ACHN (cell line): ENCODE data around the gene GALNT9.
"Not testable (repeated sequence)": the region's sequence is repeated elsewhere in the genome, so short reads cannot be mapped to it uniquely, and the experiment has no call there.

Experiments
- DNase-seq: peaks from one replicate; pipeline ENCODE4 v3.0.0-alpha.2; 2015
- in situ Hi-C: cut with HindIII; loops from 2 replicates; pipeline ENCODE4 v1.10.0; 2017; ENCODE audit warnings: low sequenced_read_pairs, low pct_ligation_motif_present, low pct_unique_long_range_greater_than_20kb

GALNT9 gene

GRCh38 chr12:132251310-132251709, 78.1 kb downstream of the GALNT9 start:
- in situ Hi-C loops: no loop called here
- no peak for DNase-seq

- in situ Hi-C loops: no loop called here
- no peak for DNase-seq
These were observed 78.7 kb downstream of the GALNT9 start for GRCh38 chr12:132250707-132251106.

- in situ Hi-C loops: no loop called here
These were observed 79.5 kb downstream of the GALNT9 start for GRCh38 chr12:132249689-132250478.

DNA sequence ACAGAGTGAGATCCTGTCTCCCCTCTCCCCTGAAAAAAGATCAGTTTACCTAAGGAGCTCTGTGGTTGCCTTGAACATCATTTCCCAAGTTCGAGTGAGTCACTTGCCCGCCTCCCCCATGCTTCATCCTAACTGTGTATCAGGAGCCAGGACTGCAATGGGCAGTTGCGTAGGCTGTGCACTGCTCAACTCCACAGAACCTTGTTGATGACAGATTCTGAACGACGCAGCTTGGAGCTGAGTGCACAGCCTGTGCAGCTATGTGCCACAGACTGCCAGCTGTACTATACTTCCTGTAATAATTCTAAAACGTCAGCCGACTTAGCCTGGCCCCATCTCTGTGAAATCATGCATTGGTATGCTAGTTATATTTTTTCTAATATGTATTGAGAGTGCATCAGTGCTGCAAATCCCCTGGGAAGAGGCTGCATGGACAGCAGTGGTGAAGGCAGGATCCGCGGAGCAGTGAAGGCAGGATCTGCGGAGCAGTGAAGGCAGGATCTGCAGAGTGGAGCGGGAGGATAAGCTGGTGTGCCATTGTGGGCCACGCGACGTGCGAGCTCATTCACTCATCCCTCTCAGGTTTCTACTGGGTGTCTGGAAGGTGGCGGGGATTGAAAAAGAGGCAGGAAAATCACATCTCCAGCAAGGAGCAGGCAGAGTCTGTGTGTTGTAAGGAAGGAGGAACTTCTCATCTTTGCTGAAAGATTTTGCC, 80.8 kb downstream of the GALNT9 start:
- in situ Hi-C loops: no loop called here
- DNase-seq: no peak

More at GRCh38 chr12:132249689-132250478, 79.5 kb downstream of the GALNT9 start:
- DNase-seq: no peak

DNA sequence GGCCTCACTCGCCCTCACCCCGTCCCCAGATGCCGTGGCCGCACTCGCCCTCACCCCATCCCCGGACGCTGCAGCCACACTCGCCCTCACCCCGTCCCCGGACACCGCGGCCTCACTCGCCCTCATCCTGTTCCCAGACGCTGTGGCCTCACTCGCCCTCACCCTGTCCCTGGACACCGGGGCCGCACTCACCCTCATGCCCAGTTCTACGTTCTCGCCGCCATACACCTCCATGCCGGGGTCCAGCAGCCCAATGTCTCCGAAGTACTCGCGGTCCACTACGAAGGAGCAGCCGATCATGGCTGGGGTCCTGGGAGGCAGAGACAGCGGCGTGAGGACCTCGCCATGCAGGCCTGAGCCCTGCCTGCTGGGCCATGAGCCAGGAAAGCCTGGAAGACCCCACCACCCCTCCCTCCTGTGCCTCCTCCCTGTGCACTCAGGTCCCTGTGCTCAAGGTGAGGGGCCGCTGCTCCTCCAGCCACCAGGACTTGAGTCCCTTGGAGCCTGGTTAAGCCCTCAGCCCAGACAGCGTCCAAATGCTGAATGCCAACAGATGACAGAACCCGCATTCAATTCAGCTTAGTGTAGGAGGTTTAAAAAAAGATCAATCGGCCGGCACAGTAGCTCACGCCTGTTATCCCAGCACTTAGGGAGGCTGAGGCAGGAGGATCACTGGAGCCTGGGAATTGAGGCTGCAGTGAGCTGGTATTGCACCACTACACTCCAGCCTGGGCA, 81.5 kb downstream of the GALNT9 start:
- in situ Hi-C loops: no loop called here
- DNase-seq: no peak

DNA sequence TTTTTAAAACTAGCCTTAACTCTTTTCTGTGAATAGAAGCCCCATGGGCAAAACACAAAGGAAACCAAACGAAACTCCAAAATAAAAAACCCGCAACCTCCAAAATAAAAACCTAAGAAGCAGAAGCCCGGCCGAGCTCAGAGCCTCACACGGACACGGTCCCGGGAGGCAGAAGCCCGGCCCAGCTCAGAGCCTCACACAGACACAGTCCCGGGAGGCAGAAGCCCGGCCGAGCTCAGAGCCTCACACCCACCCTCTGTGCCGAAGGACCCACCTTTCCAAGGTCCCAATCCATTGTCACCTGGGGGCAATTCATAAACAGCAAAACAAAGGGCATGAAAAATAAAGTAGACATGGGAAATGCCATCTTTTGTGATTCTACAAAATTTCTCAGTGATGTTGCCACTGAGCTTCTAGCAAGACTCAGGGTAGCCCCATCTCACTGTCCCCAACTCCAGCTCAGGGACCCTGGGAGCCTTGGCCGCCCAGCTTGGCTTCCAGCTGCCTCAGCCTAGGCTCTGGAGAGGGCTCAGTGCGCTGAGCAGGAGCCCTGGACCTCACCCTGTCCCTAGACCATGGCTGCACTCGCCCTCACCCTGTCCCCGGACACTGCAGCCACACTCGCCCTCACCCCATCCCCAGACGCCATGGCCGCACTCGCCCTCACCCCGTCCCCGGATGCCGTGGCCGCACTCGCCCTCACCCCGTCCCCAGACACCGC, 82.2 kb downstream of the GALNT9 start:
- in situ Hi-C loops: no loop called here

DNA sequence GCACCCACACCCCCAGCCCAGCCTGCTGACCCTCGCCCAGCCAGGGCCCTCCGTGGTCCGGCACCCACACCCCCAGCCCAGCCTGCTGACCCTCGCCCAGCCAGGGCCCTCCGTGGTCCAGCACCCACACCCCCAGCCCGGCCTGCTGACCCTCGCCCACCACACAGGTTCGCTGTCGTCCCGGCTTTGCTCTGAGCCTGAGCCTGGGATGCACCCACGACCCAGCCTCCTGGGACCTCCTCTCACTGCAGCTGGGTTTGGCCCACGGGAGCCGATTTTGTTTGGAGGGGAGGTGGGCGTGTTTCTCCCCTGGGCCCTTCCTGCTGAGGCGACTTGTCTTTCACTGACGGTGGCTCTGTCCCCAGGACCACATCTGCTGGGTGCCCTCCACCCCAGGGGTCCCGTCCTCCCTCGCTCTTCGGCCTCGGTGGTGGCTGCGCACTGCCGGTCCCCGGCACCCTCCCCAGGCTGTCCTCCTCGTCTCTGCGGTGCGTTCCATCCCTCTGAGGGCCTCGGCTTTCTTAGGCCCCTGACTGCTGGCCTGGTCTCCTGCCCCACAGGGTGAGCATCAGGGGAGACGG, 83.8 kb downstream of the GALNT9 start:
- in situ Hi-C loops: no loop called here
- no peak for DNase-seq

More for the DNA sequence above, 82.2 kb downstream of the GALNT9 start:
- no peak for DNase-seq

DNA sequence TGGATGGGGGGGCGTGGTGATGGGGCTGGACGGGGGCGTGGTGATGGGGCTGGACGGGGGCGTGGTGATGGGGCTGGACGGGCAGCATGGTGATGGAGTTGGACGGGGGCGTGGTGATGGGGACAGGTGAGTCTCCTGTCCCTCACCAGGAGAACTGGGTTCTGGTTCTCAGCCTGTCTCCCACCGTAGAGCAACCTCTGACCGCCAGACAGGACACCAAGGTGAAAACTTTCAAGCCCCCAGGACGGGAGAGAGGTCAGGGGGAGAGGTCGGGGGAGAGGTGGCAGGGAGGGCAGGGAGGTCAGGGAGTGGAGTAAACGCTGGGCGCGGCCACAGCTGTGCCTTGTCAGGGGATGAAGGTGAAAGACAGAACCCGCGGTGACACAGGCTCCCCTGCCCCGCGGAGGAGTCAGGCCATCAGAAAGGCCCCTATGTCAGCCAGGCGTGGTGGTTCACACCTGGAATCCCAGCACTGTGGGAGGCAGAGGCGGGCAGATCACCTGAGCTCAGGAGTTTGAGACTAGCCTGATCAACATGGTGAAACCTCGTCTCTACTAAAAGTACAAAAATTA, 84.6 kb downstream of the GALNT9 start:
- DNase-seq: no peak
- in situ Hi-C loops: no loop called here

DNA sequence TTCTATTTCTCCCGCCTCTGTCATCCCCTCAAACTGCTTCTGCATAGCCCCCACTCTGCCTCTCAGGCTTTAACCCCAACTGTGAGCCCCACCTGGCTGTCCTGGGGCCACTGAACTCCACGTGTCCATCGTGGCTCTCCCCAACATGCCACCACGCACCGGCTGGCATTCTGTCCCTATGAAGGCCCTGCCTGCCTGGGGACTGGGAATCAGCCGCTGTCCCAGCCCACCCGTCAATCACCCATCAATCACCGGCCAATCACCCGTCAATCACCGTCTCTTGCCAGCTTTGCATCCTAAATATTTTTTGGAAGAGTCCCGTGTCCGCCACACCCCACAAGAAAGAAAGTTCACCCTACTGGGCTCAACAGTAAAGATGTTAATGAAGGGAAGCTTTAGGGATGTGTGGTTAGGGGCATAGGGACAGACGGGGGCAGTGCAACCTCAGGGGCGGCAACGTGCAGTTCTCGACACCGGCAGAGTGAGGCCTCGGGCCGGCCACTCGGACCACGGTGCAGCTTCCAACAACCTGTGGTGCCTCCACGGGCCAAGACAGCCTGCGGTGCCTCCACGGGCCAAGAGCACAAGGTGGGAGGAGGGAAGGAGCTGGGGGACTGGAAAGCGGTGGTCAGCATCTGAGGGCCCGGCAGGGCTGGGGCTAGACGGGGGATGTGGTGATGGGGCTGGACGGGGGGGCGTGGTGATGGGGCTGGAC, 85.6 kb downstream of the GALNT9 start:
- DNase-seq: no peak
- in situ Hi-C loops: no loop called here

- in situ Hi-C loops, DNase-seq: not testable (repeated sequence)
These were observed 86.2 kb downstream of the GALNT9 start for GRCh38 chr12:132243171-132243570.

- DNase-seq, in situ Hi-C loops: not testable (repeated sequence)
These were observed 88.8 kb downstream of the GALNT9 start for GRCh38 chr12:132240669-132241007.

DNA sequence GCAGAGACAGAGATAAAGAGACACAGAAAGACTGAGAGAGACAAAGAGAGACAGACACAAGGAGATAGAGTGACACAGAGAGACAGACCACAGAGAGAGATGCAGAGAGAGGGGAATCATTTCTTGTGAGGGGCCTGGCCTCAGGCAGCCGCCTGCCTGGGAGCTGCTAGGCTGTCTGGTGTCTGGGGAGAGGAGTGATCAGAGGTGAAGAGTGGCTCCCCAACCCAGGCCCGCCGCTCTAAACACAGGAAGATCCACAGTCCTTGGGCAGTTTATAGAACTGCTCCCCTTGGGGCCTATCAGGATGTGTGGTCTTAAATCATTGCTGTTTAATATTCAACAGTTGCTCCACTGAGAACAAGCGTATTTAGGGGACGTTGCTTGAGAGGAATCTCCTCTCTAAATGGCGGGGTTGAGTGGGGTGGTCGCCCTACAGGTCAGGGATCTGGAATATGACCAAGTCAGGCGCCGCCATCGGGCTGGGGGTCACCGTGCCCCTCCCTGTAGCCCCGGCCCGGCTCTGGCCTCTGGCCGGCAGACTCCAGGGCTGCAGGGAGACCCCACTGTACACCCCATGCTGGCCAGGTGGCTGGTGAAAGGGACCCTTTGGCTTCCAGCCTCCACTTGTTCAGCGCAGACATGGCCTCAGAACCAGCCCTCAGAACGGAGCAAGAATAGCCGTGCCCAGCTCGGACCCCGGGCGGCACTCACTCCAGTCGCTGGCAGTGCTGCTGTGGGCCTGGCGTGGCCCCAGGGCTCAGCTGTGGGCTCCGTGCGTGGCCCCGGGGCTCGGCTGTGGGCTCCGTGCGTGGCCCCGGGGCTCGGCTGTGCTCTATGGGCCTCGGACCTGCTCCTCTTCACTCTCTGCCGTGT, 89.4 kb downstream of the GALNT9 start:
- in situ Hi-C loops: no loop called here

DNA sequence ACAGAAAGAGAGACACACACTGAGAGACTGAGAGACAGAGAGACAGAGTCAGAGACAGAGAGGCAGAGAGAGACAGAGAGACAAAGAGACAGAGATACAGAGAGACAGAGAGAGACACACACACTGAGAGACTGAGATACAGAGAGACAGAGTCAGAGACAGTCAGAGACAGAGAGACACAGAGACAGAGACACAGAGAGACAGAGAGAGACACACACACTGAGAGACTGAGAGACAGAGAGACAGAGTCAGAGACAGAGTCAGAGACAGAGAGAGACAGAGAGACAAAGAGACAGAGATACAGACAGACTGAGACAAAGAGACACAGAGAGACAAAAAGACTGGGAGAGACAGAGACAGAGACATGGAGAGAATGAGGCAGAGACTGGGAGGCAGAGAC, 90.0 kb downstream of the GALNT9 start:
- in situ Hi-C loops: no loop called here
- no peak for DNase-seq

More for the DNA sequence above, 89.4 kb downstream of the GALNT9 start:
- DNase-seq: no peak

DNA sequence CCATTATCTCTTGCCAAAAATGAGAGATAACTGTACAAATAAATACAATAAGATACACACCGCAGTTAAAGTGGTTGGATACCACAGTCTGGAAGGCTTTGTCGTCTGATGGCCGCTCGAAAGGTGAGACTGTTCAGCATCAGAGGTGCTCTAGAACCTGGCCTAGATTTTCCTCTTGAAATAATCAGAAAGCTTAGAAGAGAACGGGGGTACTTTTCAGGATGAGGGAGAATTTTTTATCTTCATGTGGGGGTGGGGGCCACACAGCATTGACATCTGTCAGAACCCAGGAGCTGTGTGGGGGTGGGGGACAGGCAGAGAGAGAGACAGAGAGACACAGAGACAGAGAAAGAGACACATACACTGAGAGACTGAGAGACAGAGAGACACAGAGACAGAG, 90.5 kb downstream of the GALNT9 start:
- in situ Hi-C loops: no loop called here
- no peak for DNase-seq

DNA sequence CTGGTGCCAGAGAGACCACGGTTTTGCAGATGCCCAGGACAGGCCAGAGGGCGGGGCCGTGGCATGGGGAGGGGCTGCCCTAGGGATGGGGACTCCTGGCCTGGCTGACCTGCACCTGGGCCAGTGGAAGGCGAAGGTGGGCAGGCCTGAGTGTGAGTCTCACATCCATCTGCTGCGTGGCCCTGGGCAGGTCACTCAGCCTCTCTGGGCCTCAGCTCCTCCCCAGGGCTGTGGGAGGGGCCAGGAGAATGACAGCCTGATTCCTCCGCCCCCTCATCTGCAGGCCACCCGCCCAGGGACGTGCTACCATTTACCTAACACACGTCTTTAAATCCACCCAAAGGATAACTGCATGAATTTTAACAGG, 90.9 kb downstream of the GALNT9 start:
- in situ Hi-C loops: no loop called here
- no peak for DNase-seq

DNA sequence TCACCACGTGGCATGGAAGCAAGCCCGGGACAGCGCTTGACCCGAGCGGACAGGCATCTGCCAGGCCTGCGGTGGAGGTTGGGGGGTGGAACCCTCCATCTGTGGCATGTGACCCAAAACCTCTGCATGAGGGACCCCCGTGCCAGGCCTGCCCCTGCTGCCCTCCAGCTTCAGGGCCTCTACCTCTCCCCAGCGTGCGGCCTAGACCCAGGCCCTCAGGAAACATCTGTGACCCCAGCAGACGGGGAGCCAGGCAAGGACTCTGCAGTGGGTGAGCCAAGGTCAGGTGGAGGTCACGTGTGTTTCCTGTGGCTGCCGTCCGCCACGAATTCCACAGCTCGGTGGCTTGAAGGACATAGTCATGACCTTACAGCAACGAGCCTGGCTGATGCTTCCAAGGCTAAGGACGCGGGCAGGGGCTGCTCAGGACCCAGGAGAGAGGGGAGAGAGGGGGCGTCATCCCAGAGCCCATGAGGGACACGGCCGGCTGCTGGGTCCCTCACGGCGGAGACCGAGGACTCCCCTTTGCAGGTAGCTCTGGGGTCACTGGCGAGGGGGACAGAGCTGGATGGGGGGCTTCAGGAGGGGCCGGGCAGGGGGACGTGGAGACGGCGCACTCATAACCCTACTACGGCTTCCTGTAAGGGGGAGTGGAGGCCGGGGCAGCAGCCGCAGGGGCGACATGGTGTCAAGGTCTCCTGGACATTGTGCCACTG, 91.5 kb downstream of the GALNT9 start:
- no peak for DNase-seq
- in situ Hi-C loops: no loop called here
